Progenitor cell of endocrine pancreas (in vitro differentiated cells): ENCODE measurements around the gene TRIM65. TPM values are rescaled to one million over a fixed set of nuclear protein-coding genes. Genes with fewer than 3 reads are reported as not detected.

Experiments used
- DNase-seq: peaks from one replicate; pipeline ENCODE4 v3.0.0; 2021; ENCODE audit warnings: low spot score; ENCODE audit not compliant: unreplicated experiment
- H3K27ac Mint-ChIP-seq: 2 replicates; pipeline ENCODE4 v1.8.0; 2021; ENCODE audit warnings: mild to moderate bottlenecking, moderate library complexity, mixed read lengths
- H3K27me3 Mint-ChIP-seq: 2 replicates; pipeline ENCODE4 v1.8.0; 2021; ENCODE audit warnings: mixed read lengths
- H3K36me3 Mint-ChIP-seq: 2 replicates; pipeline ENCODE4 v1.8.0; 2022; ENCODE audit warnings: mixed read lengths; ENCODE audit not compliant: insufficient read depth
- H3K4me1 Mint-ChIP-seq: 2 replicates; pipeline ENCODE4 v1.8.0; 2021; ENCODE audit warnings: low read depth, mixed read lengths
- H3K4me3 Mint-ChIP-seq: 2 replicates; pipeline ENCODE4 v1.8.0; 2021; ENCODE audit warnings: low read depth, mild to moderate bottlenecking, moderate library complexity, mixed read lengths
- H3K9me3 Mint-ChIP-seq: 2 replicates; pipeline ENCODE4 v1.8.0; 2021; ENCODE audit warnings: low read depth, mixed read lengths
- total RNA-seq: library from RNA; stranded (reverse); gene quantifications from 2 replicates; pipeline ENCODE4 v1.2.1, GENCODE V29; 2021
- TF ChIP-seq, protein P1 (sequence below): fragments of 200-600 bp; sonication (generic); IDR thresholded peaks from one replicate; pipeline ENCODE4 v1.5.0; 2021; ENCODE audit warnings: antibody characterized with exemption, mild to moderate bottlenecking; ENCODE audit not compliant: unreplicated experiment

Gene TRIM65
- total RNA-seq, 1 donor from 2014 or later = 17.1 TPM

DNA sequence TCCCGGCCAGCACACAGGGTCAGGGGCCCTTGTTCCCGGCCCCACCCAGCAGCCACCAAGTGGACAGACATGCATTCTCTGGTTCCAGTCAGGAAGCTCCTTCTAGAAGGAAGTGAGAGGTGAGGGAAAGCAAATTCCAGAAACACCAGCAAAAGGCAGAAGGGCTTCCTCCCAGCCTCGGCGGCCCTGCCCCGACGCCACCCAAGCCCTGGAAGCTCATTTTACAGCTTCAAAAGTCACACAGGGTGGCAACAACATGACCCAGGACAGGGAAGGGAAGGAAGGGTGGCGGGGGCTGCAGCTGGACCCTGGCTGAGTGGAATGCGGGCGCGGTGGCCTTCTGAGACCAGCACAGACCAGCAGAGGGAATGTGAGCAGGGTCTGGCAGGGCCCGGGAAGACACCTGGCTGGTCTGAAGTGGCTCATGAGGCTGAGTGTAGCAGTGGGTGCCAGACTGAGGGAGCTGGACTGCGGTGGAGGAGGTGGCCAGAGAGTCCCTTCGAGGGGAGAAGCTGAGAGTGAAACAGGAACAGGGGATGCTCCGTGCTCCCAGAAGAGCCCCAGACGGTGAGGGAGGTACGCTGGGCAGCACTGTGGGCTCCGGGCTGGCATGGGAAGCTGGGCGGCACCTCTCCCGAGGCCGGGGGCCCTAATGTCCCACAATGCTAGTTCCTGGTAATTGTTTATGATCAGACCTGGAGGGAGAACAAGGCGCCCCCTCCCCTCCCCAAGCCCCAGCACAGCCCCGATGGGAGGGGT is 50.6 kb downstream of the TRIM65 start:
- Mint-ChIP-seq H3K4me1 (peaks cover 12% of the 10 kb centered on the region), H3K4me3 (no peak overlapping the region), H3K36me3 (peaks cover 6% of the 10 kb centered on the region), H3K9me3 (no peaks in the 10 kb centered on the region), H3K27me3 (no peaks in the 10 kb centered on the region), H3K27ac (peak overlapping the region; percentile 84)
- TF ChIP-seq, protein P1, sequence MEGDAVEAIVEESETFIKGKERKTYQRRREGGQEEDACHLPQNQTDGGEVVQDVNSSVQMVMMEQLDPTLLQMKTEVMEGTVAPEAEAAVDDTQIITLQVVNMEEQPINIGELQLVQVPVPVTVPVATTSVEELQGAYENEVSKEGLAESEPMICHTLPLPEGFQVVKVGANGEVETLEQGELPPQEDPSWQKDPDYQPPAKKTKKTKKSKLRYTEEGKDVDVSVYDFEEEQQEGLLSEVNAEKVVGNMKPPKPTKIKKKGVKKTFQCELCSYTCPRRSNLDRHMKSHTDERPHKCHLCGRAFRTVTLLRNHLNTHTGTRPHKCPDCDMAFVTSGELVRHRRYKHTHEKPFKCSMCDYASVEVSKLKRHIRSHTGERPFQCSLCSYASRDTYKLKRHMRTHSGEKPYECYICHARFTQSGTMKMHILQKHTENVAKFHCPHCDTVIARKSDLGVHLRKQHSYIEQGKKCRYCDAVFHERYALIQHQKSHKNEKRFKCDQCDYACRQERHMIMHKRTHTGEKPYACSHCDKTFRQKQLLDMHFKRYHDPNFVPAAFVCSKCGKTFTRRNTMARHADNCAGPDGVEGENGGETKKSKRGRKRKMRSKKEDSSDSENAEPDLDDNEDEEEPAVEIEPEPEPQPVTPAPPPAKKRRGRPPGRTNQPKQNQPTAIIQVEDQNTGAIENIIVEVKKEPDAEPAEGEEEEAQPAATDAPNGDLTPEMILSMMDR = no peak
- DNase-seq = no peak

GRCh38 chr17:75845058-75845711 is 51.6 kb downstream of the TRIM65 start:
- DNase-seq = peak; percentile 55
- Mint-ChIP-seq H3K27me3 (no peaks in the 10 kb centered on the region), H3K36me3 (peaks cover 6% of the 10 kb centered on the region), H3K9me3 (no peaks in the 10 kb centered on the region), H3K4me3 (no peak overlapping the region), H3K4me1 (peaks cover 12% of the 10 kb centered on the region), H3K27ac (peak overlapping the region; percentile 86)
- TF ChIP-seq, protein P1 = peak; percentile 65

DNA sequence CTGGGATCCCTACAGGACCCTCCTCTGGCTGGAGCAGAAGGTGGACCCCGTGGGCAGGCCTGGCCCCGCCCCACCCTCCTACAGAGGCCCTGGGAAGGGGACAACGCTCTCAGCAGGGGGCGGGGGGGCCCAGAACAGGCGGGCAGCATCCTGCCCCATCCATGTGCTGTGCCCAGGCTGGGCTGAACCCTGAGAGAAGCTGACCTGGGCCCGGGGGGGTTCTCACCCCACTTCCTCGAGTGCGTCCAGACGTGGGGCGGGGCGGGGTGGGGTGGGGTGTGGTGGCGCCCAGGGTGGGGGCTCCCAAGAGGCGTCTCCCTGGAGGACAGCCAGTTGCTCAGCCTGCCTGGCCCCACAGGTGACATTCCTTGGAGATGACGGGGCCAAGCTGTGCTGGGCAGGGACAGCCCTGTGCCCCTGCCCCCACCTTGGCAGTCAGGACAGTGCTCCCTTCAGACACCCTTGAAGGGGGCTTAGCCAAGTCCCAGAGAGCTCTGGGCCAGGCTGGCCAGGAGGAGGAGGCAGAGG is 52.2 kb downstream of the TRIM65 start:
- peaks cover 6% of the 10 kb centered on the region for H3K36me3 Mint-ChIP-seq
- H3K27ac Mint-ChIP-seq = peak overlapping the region; percentile 86
- DNase-seq = no peak
- TF ChIP-seq, protein P1 = no peak
- no peaks in the 10 kb centered on the region for H3K27me3 Mint-ChIP-seq
- H3K4me1 Mint-ChIP-seq = peaks cover 12% of the 10 kb centered on the region
- H3K4me3 Mint-ChIP-seq = no peak overlapping the region
- H3K9me3 Mint-ChIP-seq = no peaks in the 10 kb centered on the region

- H3K9me3 Mint-ChIP-seq = no peaks in the 10 kb centered on the region
- H3K36me3 Mint-ChIP-seq = peaks cover 6% of the 10 kb centered on the region
- no peak within 1 kb of the TSS for H3K4me3 Mint-ChIP-seq
- TF ChIP-seq, protein P1 = no peak
- no peak for DNase-seq
- no peaks in the 10 kb centered on the region for H3K27me3 Mint-ChIP-seq
- peaks cover 12% of the 10 kb centered on the region for H3K4me1 Mint-ChIP-seq
- peak within 1 kb of the TSS; percentile 86 for H3K27ac Mint-ChIP-seq
Observed at GRCh38 chr17:75843577-75844529, 52.9 kb downstream of the TRIM65 start, which contains the start of gene UNC13D. UNC13D (minus strand) TSS chr17:75844404; CDS start chr17:75844337, 67 bp downstream.
